H1 (cell line): ENCODE measurements around the gene ST6GALNAC3. TPM values are rescaled to one million over a fixed set of nuclear protein-coding genes. Genes with fewer than 3 reads are reported as not detected.

Experiments used
- CHD1 ChIP-seq: IDR thresholded peaks from 2 replicates; pipeline ENCODE4 v1.6.1; 2012; ENCODE audit warnings: low read depth, low read length, improper control_type of control experiment
- RFX5 ChIP-seq: IDR thresholded peaks from 2 replicates; pipeline ENCODE4 v1.6.1; 2011; ENCODE audit warnings: low read depth, low read length, improper control_type of control experiment, borderline replicate concordance
- polyA plus RNA-seq, 7 experiments: library from polyadenylated mRNA; depleted of rRNA in 3 of 7; stranded (reverse) in 5 of 7; unstranded in 2 of 7; fragments of >200 nt in 5 of 7; fragments of 200-250 nt in 2 of 7; gene quantifications; 1 replicate in 5 of 7; 2 replicates in 1 of 7; 4 replicates in 1 of 7; pipeline versions ENCODE4 v1.2.1 to v1.2.3, GENCODE V29; 2011 to 2013; ENCODE audit warnings: missing spikeins in 2 of 7, mixed read lengths in 2 of 7
- total RNA-seq: library from RNA; stranded (reverse); fragmentation: NEBNext Ultra II Directional; extraction: Animal tissue kit (Norgen Biotek cat#: 25700); gene quantifications from 2 replicates; pipeline ENCODE4 v1.2.1, GENCODE V29; 2021

ST6GALNAC3 gene
- total and polyA plus RNA-seq, 2 of the 8 experiments (the other 6 are each of a cell fraction or from before 2014, with no cell fraction given): 4.9 to 19.0 TPM

DNA sequence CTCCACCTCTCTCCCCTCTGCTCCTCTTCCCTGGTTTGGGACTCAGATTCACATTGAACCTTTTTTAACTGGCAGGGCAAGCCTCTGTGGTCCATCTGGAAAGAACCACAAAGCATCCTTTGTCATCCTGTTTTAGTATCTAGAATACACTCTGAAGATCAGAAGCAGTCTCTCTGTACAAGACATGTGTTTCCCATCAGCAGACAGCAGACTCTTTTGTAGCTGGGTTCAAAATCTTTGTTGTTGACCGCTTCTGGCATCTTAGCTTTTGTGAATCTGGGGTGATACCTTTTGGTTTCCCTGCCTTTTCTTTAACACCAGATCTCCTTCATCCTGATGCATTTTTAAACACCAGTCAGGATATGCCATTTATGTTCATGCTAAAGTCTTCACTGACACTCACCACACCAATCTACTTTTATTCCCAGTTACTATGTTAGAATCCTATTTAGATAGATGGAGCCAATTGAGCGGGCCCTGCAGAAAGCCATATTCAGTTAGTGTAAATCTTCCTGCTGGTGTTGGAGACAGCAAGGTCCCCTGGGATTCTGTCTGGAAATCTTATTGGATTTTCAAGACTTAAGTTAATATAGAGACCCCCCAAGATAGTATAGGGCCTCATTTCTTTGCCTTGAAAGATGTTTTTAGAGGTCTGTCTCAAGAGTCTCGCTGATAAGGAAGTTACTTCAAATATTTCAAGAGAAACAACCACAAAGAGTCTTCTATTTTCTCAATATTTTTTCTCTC lies 51.1 kb downstream of the ST6GALNAC3 start (continued):
- TF ChIP-seq RFX5 (no peak), CHD1 (no peak)
- TF ChIP-seq, all 59 proteins: peak for 0
